ENCODE measurements around the gene ATP1A3.
"Not testable (repeated sequence)": the region's sequence is repeated elsewhere in the genome, so short reads cannot be mapped to it uniquely, and the experiment has no call there.

ATP1A3 gene

DNA sequence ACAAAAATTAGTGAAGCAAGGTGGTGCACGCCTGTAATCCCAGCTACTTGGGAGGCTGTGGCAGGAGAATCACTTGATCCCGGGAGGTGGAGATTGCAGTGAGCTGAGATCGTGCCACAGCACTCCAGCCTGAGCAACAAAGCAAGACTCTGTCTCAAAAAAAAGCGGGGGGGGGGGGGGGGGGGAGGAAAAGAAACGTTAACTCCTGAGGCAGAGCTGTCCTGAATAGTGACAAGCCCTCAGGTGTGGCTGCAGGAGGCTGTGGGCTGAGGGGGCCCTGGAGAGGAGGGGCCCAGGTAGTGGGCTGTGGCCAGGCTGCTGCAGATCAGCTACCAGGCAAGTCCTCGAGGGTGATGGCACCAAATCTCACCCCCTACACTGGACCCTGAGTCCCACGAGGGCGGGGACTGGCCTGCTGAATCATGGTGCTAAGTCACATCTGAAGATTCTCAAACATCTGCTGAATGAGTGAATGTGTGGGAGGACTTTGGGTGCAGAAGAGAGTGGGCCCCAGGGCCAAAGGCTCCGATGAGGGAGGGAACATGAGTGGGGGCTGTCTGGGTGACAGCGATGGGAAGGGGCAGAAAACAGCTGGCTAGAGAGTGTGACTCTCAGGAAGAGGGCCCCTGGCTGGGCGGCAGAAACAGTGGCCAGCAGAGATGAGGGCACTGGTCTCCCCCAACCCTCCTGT lies 24.6 kb upstream of the ATP1A3 start:
- intact Hi-C loops (cut with DNase I) = no loop called here
- no peak for DNase-seq

DNA sequence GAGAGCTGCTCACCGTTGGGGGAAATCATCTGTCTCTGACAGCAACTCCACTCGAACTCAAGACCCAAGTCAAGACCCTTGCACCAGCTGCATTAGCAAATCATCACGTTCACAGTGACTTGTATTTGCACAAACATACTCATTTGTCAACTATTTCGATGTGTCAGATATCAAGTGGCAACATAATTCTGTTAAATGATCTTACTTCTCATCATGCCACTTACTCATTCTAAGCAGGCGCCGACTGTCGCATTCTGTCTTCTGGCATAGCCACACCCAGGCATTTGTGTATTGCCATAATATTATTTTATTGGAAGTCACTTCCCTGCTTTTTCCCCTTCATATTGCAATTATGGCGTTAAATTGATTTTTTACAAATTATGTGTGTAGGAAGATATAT lies 23.0 kb upstream of the ATP1A3 start:
- intact Hi-C loops (cut with DNase I) = no loop called here
- no peak for DNase-seq

DNA sequence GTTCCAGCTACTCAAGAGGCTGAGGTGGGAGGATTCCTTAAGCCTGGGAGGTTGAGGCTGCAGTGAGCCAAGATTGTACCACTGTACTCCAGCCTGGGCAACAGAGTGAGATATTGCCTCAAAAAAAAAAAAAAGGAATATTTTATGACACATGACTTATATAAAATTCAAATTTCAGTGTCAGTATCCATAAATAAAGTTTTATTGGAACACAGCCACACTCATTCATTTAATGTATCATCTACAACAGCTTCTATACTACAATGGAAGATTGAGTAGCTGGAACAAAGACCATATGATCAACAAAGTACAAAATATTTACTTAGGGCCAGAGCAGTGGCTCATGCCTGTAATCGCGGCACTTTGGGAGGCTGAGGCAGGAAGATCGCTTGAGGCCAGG lies 18.7 kb upstream of the ATP1A3 start:
- intact Hi-C loops (cut with DNase I); DNase-seq: not testable (repeated sequence)

DNA sequence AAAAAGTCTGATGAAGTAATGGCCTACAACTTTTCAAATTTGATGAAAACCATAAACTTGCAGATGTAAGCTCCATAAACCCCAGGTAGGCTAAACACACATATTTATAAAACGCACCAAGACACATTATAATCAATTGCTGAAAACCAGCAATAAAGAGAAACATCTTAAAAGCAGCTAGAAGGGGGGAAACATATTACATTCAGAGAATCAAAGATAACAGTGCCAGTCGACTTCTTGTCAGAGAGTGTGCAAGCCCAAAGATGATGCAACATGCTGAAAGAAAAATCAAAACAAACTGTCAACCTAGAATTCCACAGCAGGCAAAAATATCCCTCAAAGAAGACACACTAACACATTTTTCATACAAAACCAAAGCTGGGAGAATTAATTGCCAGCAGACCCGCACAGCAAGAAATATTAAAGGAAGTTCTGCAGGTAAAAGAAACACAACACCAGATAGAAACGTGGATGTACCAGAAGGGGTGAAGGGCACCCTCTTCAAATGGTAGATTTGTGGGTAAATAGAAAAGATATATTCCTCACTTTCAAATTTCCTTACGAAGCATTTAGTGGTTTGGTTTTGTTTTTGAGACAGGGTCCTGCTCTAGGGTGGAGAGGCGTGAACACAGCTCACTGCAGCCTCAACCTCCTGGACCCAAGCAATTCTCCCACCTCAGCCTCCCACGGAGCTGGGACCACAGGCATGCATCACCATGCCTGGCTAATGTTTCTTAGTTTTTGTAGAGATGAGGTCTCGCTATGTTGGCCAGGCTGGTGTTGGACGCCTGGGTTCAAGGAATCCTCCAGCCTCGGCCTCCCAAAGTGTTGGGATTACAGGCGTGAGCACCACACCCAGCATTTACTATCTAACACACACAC lies 16.5 kb upstream of the ATP1A3 start:
- DNase-seq = no peak
- intact Hi-C loops (cut with DNase I) = no loop called here

DNA sequence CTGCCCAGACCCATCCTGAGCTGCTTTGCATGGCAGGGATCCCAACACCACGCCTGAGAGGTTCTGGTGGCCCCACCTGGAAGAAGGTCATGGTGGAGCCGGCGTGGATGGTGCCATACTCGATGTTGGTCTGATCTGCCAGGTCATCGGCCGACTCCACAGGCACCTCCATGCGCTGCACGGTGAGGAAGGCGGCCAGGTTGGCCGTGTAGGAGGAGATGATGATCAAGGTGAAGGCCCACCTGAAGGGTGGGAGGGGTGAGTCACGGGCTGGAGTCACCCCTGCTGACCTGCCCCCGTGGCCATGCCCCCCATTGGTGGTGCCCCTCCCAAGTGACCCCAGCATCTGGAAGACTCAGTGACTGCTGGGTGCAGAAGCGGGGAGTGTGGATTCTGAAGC lies 12.5 kb upstream of the ATP1A3 start:
- DNase-seq = no peak
- intact Hi-C loops (cut with DNase I) = no loop called here

DNA sequence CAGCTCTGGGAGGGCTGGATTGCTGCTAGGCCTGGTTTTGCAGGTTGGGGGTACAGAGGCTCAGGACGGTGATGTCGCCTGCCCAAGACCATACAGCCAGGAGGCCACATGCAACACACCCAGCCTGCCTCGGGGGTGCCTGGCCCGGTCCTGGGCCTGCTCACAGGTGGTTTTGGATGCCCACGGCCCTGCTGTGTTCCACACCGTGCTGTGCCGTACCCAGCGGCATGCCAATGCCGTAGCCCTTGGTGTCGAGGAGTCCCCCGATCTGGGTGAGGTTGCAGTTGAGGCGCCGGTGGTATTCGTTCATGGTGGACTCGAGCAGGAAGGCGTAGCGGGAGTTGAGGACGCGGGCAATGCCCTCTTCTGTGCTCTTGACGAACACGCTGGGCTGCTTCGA lies 11.5 kb upstream of the ATP1A3 start:
- DNase-seq = no peak
- intact Hi-C loops (cut with DNase I) = no loop called here

DNA sequence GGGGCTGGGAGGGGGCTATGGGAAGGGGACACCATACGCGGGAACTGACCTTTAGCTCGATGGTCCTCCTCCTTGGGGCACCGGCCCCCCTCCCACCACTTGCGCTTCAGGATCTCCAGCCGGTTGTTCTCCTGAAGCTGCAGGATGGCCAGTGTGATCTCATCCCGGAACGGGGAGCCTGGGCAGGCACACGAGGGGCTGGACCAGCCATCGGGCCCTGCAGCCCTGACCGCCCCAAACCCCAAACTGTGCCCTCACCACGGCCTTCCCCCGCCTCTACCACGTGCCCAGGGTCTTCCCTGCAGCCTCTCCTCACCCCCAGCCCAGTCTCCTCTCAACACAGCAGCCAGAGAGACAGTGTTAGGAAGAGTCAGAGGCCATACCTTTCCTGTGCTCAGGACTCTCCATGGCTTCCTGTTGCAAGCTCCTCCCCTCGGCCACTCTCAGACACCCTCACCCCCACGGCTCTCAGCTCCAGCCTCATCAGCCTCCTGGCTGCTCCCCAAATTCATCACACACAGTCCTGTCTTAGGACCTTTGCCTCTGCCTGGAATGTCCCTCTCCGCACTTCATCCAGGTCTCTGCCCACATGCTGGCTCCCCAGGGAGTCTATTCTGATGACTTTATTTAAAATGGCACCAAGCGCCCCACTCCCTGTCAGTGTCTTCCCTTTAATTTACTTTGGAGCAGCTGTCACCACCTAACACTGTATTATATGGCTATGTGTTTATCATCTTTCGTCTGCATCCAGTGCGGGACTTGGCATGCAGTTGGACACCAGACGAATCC lies 9.7 kb upstream of the ATP1A3 start:
- no peak for DNase-seq
- intact Hi-C loops (cut with DNase I) = no loop called here

DNA sequence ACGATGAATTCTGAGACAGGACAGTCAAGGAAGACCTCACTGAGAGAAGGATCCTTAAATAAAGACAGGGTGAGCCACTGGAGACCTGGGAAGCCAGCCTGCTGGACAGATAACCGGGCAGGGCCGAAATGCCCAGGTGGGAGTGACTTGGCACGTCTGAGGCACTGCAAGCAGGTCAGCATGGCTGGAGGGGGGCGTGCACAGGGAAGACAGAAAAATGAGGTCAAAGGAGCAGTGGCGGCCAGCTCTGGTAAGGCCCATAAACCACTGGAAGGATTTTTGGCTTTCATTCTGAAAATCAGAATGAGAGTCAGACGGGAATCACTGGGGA lies 5.8 kb upstream of the ATP1A3 start:
- intact Hi-C loops (cut with DNase I) = no loop called here
- DNase-seq = no peak

DNA sequence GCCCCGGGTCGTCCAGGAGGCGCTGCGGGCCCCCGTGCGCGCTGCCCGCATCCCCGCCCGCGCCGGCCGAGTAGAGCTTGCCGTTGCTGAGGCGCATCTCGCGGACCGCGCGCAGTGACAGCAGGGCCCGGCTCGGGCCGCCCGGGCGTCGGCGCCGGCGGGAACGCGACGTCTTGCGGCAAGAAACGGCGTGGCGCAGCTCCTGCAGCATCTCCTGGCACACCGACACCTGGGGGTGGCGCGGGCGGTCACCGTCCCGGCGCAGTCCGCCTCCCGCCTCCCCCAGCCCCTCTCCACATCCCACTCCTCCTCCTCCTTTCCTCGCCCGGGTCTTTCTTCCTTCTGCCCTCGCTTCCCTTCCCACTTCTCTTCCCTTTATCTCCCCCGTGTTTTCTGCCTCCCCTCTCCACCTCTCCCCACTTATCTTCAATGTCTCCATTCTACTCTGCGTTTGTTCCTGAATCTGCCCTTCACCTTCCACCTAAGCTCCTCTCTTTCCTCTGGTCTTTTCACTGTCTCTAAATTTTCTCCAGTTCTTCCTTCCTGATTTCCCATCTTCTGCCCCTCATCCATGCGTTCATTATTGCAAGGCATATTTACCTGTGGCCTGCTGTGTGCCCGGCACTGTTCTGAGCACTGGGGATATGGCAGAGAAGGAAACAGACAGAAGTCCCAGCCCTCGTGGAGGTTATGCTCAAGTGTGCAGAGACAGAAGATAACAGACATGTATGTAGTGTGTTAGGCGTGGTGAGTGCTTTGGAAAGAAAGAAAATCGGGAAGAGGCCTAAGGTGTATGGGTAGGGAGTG lies 5.2 kb upstream of the ATP1A3 start:
- peak in 28 of 42 donors; percentile 11 to 72 (median 50) for DNase-seq
- intact Hi-C loops (cut with DNase I) = no loop called here

DNA sequence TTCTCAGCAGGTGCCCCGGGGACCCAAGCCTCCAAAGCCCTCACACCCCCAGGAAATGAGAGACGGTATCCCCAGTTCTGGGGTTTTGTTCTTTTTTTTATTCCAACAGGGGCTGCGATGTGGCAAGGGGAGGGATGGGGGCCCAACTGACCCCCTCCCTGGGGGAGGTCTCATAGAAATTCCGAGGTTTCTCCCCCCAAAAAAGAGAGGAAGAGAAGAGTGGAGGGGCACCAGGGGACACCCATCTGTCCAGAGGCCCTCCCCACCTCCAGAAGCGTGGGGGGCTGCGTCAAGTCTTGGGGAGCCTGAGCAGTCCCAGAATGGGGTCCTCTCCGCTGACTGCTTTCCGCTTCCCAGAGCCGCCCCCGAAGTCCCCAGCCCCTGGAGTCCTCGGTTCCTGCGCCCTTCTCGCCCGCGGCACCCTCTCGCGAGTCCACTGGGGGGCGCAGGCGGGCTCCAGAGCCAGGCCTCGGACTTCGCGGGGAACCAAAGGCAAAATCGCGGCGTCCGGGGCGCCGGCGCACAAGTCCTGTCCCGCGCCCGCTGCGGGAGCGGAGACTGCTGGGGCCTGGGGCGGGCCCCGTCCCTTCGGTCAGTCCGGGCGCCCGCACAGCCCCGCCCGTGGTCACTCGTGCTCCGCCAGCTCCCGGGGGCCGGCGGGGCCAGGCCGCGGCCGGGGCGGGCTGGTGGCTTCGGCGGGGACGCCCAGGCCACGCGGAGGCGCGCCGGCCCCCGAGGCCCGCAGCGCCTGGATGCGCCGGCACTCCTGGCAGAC lies 4.4 kb upstream of the ATP1A3 start:
- intact Hi-C loops (cut with DNase I) = no loop called here
- DNase-seq = peak in 28 of 42 donors; percentile 24 to 71 (median 46)

DNA sequence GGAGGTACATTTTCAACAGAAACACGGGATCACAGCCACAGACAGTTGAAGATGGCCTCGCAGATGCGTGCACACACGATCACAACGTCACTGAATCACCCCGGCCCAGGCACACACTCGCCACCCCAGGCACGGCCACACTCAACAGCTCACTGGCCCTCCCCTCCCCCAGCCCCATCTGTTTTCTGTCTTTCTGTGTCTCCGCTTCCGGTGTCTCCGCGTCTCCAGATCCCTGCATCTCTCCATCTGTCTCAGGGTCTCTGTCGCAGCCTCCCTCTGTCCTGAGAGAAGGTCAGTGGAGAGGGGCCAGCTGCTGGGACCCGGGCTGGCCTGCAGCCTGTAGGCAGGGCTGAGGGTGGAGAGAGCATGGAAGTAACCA lies 3.8 kb upstream of the ATP1A3 start:
- peak in 3 of 42 donors; percentile 20 to 44 (median 23) for DNase-seq
- intact Hi-C loops (cut with DNase I) = no loop called here

DNA sequence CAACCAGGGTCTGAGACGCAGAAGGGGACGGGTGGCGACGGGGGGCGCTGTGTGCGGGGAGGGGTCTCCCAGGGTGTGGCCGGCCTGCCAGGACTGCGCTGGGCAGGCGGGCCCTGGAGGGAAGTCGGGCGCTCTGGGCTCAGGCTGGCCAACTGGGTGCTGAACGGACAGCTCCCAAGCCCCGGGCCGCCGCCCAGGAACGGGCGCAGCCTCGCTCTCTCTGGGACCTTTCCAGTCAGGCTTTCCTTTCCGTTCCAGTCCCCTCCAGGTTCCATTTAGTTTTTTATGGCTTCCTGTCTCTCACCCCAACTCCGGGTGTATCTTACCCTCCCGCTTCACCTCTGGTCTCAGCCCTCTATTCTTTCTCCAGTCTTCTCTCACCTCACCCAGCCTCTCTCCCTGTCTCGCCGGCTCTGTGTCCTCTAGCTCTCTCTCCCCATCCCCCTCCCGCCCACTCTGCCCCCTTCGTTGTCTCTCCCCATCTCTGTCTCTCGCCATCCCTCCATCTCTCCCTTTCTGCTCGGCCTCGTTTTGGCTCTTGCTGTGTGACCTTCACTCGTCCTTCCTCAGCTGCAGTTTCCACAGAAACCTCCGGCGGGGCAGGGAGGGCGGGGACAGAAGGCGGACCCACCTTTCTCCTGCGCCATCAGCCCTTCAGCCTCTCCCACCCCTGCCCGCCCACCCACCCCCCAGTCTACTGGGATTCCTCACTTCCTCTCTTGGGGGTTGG lies 3.3 kb upstream of the ATP1A3 start:
- peak in 31 of 42 donors; percentile 21 to 71 (median 40) for DNase-seq
- intact Hi-C loops (cut with DNase I) = no loop called here

DNA sequence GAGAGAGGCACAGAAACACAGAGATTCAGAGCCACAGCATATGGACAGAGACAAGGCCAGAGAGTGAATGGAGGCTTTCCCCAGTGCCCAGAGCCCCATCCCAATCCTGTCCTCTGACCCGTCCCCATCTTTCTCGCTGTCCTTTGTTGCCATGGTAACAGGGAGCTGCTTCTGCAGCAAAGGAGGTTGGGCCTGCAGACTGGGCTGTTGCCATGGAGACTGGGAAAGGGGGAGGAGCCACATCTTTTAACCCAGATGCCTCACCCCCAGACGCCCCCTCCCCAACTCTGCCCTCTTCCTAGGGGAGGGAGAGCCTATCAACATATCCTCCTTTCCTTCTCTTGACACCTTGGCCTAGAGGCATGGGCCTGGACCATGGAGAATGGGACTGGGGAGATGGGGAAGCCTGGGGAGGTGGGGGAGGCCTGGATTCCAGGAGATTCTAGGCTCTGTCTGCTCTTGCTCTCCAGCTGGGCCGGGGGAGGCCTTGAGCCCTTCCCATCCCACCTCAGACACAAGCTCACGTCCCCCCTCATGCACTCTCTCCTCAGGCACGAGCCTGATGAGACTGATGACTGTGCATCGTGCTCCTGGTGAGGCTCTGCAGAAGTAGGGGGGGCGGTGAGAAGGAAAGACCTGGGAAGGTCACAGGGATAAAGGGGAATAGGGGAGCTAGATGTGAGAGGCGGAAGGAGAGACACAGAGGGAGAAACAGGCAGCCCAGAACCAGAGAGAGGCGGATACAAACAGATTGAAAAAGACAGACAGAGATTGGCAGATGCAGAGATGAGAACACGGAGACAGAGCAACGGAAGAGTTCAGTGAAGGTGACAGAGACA lies 2.1 kb upstream of the ATP1A3 start:
- intact Hi-C loops (cut with DNase I) = no loop called here
- peak; percentile 36 to 92 (median 73) for DNase-seq

DNA sequence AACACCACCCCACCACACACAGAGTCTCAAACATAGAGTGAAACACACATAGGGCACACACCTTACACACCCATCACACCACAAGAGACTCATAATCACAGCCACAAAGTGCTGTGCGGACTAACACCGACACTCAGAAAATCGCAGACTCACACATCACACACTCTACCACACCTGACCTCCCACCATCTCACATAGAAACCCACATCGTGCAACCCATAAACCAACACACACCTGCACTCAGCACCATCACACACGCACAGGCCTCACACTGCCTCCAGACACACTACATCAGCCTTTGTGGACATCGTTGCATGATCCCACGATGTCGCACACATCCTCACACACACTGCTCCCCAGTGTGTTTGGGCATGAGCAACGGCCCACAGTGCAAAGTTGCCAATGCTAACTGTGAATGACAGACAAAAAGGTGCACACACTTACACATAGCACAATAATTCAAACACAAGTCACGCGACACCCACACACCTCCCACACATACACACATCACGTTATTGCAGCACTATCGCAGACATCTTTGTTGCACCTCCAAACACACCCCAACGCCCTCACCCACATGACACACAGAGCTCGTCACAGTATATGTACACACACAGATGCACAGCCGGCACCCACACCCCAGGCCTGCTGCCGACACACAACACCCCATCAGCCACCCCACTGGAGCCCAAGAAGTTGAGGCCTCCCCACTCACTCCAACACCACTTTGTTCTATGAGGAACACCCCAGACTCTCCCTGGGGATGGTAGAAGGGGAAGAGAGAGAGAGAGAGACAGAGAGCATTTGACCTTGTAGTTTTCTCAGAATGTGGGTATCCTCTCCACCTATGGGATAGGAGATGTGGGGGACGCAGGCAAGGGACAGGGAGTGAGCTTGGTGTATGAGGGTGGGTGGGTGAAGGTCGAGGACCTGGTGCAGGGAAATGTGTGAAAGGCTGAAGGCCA lies 1.2 kb upstream of the ATP1A3 start:
- intact Hi-C loops (cut with DNase I) = no loop called here
- DNase-seq = peak; percentile 26 to 87 (median 70)

DNA sequence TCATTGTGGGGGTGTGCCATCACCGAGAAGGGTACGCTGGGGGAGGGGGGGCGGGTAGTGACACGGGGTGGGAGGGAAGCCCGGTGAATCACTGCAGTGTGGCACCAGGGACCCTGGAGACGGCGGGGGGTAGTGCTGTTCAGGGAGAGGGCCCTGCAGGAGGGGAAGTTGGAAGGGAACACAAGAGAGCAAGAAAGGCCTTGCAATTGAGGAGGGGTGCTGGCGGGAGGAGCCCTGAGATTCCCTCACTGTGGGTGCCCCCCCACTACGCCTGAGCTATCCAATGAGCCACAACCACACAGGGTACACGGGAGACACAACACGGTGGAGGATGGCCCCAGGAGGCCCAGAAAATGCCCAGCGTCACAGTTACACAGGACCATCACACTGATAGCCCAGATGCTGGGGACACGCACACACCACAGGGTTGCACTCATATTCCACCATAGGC lies 516 bp upstream of the ATP1A3 start:
- peak in 22 of 42 donors; percentile 13 to 79 (median 50) for DNase-seq
- intact Hi-C loops (cut with DNase I) = no loop called here
